ENCODE results near the gene PSMC1.
"Not testable (repeated sequence)": the region's sequence is repeated elsewhere in the genome, so short reads cannot be mapped to it uniquely, and the experiment has no call there.

Gene PSMC1

GRCh38 chr14:90256354-90257131 is at the start of gene PSMC1:
PSMC1 (plus strand) TSS chr14:90256553; CDS start chr14:90256598, 45 bp downstream.
- peak; percentile 95 for DNase-seq

- no peak for DNase-seq
Measured at GRCh38 chr14:90213099-90213748, 43.1 kb upstream of the PSMC1 start.

GRCh38 chr14:90228478-90228877 is 27.9 kb upstream of the PSMC1 start:
- DNase-seq, result no peak

- DNase-seq, result not testable (repeated sequence)
Measured at GRCh38 chr14:90229942-90230341, 26.4 kb upstream of the PSMC1 start.

- peak; percentile 84 for DNase-seq
Measured at GRCh38 chr14:90235179-90235976, 21.0 kb upstream of the PSMC1 start.

- DNase-seq, result no peak
Measured at GRCh38 chr14:90239139-90239538, 17.2 kb upstream of the PSMC1 start.

GRCh38 chr14:90242444-90242843 is 13.9 kb upstream of the PSMC1 start:
- DNase-seq, result no peak

GRCh38 chr14:90246936-90247335 is 9.4 kb upstream of the PSMC1 start:
- no peak for DNase-seq

GRCh38 chr14:90247441-90247840 is 8.9 kb upstream of the PSMC1 start:
- DNase-seq, result not testable (repeated sequence)

- DNase-seq, result no peak
Measured at GRCh38 chr14:90248594-90248993, 7.8 kb upstream of the PSMC1 start.

- no peak for DNase-seq
Measured at GRCh38 chr14:90253826-90254225, 2.5 kb upstream of the PSMC1 start.

GRCh38 chr14:90255871-90256270 is 482 bp upstream of the PSMC1 start:
- DNase-seq, result no peak

- no peak for DNase-seq
Measured at GRCh38 chr14:90263748-90264449, 7.5 kb downstream of the PSMC1 start.

GRCh38 chr14:90266441-90267154 is 10.2 kb downstream of the PSMC1 start:
- no peak for DNase-seq

- no peak for DNase-seq
Measured at GRCh38 chr14:90268420-90268819, 12.1 kb downstream of the PSMC1 start.

- DNase-seq, result no peak
Measured at GRCh38 chr14:90272523-90272922, 16.2 kb downstream of the PSMC1 start.

GRCh38 chr14:90273532-90273931 is 17.2 kb downstream of the PSMC1 start:
- no peak for DNase-seq

- no peak for DNase-seq
Measured at GRCh38 chr14:90274019-90274418, 17.7 kb downstream of the PSMC1 start.

- DNase-seq, result no peak
Measured at GRCh38 chr14:90274808-90275457, 18.6 kb downstream of the PSMC1 start.

- no peak for DNase-seq
Measured at GRCh38 chr14:90275458-90275814, 19.1 kb downstream of the PSMC1 start.

- no peak for DNase-seq
Measured at GRCh38 chr14:90275820-90276219, 19.5 kb downstream of the PSMC1 start.

Measured in DMS79 treated with DMSO at 0.1 percent for 48 hours (cell line).